NT2/D1 (cell line): ENCODE data around the gene ATXN7.

Experiments used
- YY1 ChIP-seq: IDR thresholded peaks from 2 replicates; pipeline ENCODE4 v1.6.1; 2011; ENCODE audit not compliant: insufficient read length, insufficient read depth
- ZNF274 ChIP-seq: IDR thresholded peaks from 2 replicates; pipeline ENCODE4 v1.6.1; 2011; ENCODE audit warnings: mild to moderate bottlenecking, low read depth, low read length

GRCh38 chr3:63851287-63851686, 12.4 kb upstream of the ATXN7 start:
- TF ChIP-seq YY1, result no peak
- no peak for TF ChIP-seq ZNF274
